Chondrocyte (in vitro differentiated cells): ENCODE measurements around the gene CRYL1. TPM values are rescaled to one million over a fixed set of nuclear protein-coding genes. Genes with fewer than 3 reads are reported as not detected.

ENCODE experiments used
- DNase-seq: peaks from one replicate; pipeline ENCODE4 v3.0.0; 2021; ENCODE audit warnings: mixed read lengths, low spot score
- H3K27ac Mint-ChIP-seq: one replicate; pipeline ENCODE4 v1.8.0; 2021; ENCODE audit warnings: mild to moderate bottlenecking, moderate library complexity, mixed read lengths; ENCODE audit not compliant: unreplicated experiment
- H3K27me3 Mint-ChIP-seq: 2 replicates; pipeline ENCODE4 v1.8.0; 2021; ENCODE audit warnings: low read depth, mixed read lengths
- H3K36me3 Mint-ChIP-seq: 2 replicates; pipeline ENCODE4 v1.8.0; 2021; ENCODE audit warnings: low read depth, mixed read lengths
- H3K4me1 Mint-ChIP-seq: 2 replicates; pipeline ENCODE4 v1.8.0; 2021; ENCODE audit warnings: low read depth, mild to moderate bottlenecking, mixed read lengths
- H3K4me3 Mint-ChIP-seq: one replicate; pipeline ENCODE4 v1.8.0; 2021; ENCODE audit warnings: mild to moderate bottlenecking, moderate library complexity, mixed read lengths; ENCODE audit not compliant: unreplicated experiment
- H3K9me3 Mint-ChIP-seq: 2 replicates; pipeline ENCODE4 v1.8.0; 2021; ENCODE audit warnings: low read depth, mixed read lengths
- total RNA-seq: library from RNA; stranded (reverse); gene quantifications from 3 replicates; pipeline ENCODE4 v1.2.1, GENCODE V29; 2021
- TF ChIP-seq, protein P1 (sequence below): fragments of 200-600 bp; sonication (generic); IDR thresholded peaks from 2 replicates; pipeline ENCODE4 v1.5.0; 2021; ENCODE audit warnings: antibody characterized with exemption, mild to moderate bottlenecking, moderate library complexity

The CRYL1 gene
- total RNA-seq, 1 donor from 2014 or later: 17.0 TPM

GRCh38 chr13:20412691-20413355 lies 112.8 kb downstream of the CRYL1 start:
- Mint-ChIP-seq H3K27ac (no peak overlapping the region), H3K9me3 (no peaks in the 10 kb centered on the region), H3K36me3 (peaks cover under 1% of the 10 kb centered on the region), H3K27me3 (peaks cover 2% of the 10 kb centered on the region), H3K4me1 (peaks cover 16% of the 10 kb centered on the region), H3K4me3 (no peak overlapping the region)
- TF ChIP-seq, protein P1, sequence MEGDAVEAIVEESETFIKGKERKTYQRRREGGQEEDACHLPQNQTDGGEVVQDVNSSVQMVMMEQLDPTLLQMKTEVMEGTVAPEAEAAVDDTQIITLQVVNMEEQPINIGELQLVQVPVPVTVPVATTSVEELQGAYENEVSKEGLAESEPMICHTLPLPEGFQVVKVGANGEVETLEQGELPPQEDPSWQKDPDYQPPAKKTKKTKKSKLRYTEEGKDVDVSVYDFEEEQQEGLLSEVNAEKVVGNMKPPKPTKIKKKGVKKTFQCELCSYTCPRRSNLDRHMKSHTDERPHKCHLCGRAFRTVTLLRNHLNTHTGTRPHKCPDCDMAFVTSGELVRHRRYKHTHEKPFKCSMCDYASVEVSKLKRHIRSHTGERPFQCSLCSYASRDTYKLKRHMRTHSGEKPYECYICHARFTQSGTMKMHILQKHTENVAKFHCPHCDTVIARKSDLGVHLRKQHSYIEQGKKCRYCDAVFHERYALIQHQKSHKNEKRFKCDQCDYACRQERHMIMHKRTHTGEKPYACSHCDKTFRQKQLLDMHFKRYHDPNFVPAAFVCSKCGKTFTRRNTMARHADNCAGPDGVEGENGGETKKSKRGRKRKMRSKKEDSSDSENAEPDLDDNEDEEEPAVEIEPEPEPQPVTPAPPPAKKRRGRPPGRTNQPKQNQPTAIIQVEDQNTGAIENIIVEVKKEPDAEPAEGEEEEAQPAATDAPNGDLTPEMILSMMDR: no peak
- no peak for DNase-seq

DNA sequence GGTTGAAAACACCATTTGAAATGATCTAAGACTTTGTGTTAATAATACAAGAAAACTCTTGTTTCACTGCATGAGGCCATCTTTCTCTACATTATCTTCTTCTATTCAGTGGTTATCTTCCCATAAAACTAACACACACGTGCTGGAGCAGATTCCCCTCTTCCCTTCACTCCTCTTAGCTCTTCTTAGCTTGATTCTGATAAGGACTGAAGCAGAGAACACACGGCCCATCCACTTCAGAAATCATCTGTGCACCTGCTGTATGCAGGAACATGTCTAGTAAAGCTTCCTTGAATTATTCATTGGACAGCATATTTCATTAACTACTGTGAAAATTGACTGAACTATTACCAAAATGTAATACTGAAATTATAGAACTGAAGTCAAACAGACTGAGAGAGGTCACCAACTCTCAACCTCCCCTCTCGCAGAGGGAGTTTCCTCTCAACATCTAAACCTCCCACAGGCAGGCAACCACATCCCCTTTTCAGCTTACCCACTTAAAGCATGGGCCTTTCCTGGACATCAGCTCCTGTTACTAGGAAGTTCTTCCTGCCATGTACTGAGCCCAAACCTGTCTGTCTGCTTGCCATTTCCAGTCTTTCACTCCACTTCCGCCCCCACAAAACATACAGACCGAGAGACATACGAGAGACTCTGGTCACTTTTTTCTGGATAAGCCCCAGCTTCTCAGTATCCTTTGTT lies 113.9 kb downstream of the CRYL1 start:
- Mint-ChIP-seq H3K4me3 (no peak overlapping the region), H3K4me1 (peaks cover 9% of the 10 kb centered on the region), H3K27me3 (peaks cover 6% of the 10 kb centered on the region), H3K9me3 (no peaks in the 10 kb centered on the region), H3K36me3 (peaks cover 1% of the 10 kb centered on the region), H3K27ac (no peak overlapping the region)
- no peak for DNase-seq
- TF ChIP-seq, protein P1: no peak

DNA sequence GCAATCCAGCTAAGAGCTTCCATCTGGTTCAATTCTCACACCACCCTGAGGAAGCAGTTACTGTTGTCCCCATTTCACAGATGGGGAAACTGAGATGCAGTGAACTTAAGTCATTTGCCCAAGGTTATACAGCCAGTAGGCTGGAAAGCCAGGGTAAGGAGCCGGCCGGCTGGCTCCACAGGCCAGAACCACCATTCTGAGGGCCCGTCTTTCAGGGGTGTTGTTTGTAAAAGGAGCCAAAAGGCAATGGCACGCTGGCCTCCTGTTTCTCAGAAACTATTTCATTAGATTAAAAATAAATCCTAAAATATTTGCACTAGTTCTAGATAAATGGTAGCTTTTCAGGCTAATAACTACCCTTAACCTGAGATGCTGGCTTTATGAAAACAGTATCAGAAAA lies 114.9 kb downstream of the CRYL1 start:
- Mint-ChIP-seq H3K4me1 (no peaks in the 10 kb centered on the region), H3K27me3 (peaks cover 12% of the 10 kb centered on the region), H3K36me3 (peaks cover 1% of the 10 kb centered on the region), H3K4me3 (no peak overlapping the region), H3K27ac (no peak overlapping the region), H3K9me3 (no peaks in the 10 kb centered on the region)
- no peak for DNase-seq
- TF ChIP-seq, protein P1: no peak

DNA sequence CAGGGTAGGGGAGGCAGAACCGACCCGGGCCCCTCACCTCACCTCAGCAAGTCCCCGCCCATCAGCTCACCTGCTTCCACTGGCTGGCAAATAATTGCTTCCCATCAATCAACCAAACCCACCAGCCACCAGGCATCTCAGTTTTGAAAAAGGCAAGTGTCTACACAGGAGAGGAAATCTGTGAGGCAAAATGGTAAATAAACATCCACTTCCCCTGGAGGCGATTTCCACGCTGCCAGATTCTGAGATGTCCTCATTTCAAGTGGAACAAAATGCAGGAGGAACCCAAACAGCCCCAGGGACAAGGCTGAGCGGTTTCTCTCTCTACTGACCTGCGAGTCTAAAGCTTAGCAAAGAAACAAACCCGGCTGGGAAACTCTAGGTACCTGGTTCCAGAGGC lies 117.5 kb downstream of the CRYL1 start:
- no peak overlapping the region for H3K4me3 Mint-ChIP-seq
- no peaks in the 10 kb centered on the region for H3K9me3 Mint-ChIP-seq
- TF ChIP-seq, protein P1: no peak
- H3K27ac Mint-ChIP-seq: no peak overlapping the region
- no peaks in the 10 kb centered on the region for H3K4me1 Mint-ChIP-seq
- DNase-seq: no peak
- H3K27me3 Mint-ChIP-seq: peaks cover 12% of the 10 kb centered on the region
- H3K36me3 Mint-ChIP-seq: peaks cover 5% of the 10 kb centered on the region

DNA sequence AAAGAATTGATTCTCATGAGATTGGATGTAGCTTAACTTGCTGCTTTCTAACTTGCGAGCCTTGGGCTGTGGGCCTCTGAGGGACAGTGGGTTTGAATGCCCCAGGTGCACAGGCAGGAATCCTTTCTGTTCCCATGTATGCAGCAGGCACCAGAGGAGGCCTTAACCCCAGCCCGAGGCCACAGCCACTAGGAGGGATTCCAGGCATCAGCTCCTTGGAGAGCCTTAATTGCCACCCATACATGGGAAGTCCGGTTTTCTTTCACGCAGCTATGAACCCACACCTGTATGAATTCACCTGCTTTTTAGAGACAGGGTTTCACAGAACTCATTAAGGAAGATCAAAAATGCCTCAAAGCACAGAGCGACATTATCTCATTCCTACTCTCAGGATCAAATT lies 117.9 kb downstream of the CRYL1 start:
- no peak for DNase-seq
- Mint-ChIP-seq H3K4me3 (no peak overlapping the region), H3K27ac (no peak overlapping the region), H3K36me3 (peaks cover 5% of the 10 kb centered on the region), H3K9me3 (no peaks in the 10 kb centered on the region), H3K27me3 (peaks cover 10% of the 10 kb centered on the region), H3K4me1 (no peaks in the 10 kb centered on the region)
- TF ChIP-seq, protein P1: no peak
